ENCODE measurements around the gene SGCE. TPM values are rescaled to one million over a fixed set of nuclear protein-coding genes. Genes with fewer than 3 reads are reported as not detected.

SGCE gene
- total RNA-seq, 1 donor from 2014 or later: 58.1 TPM

DNA sequence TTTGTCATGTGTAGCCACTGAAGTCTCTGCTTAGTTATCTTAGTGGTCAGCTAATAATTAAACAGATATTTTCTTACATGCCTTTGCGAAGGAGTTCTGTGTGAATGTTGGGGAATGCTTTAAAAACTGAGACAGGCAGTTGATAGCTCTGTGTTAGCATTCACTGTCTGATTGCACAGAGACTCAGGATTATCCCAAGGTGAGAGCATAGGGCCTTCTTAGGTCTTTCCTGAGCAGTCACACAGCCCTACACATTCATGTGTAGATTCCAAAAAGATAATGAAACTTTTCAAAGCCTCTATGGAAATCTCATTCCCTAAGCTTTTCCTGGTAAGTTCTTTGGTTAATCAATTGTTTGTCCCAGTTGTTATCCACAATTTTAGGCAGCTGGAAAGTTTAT, 78.6 kb downstream of the SGCE start:
- no peak for DNase-seq (ENCODE audit: low spot score)

DNA sequence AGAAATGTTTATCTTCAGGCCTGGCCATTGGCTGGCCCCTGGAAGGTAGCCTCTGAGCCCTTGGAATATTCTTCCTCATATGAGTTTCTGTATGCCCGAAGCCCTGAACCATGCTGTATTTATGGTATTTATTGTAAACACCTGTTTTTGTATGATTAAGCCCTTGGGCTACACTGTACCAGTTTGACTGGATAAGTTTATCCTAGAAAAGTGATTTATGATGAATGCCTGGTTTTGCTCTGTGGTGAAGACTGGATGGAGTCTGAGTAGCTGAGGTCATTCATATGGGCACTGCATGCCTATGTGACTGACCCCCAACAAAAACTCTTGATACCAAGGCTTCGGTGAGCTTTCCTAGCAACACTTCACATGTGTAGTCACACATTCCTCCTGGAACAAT, 79.6 kb downstream of the SGCE start:
- DNase-seq (ENCODE audit: low spot score): no peak

DNA sequence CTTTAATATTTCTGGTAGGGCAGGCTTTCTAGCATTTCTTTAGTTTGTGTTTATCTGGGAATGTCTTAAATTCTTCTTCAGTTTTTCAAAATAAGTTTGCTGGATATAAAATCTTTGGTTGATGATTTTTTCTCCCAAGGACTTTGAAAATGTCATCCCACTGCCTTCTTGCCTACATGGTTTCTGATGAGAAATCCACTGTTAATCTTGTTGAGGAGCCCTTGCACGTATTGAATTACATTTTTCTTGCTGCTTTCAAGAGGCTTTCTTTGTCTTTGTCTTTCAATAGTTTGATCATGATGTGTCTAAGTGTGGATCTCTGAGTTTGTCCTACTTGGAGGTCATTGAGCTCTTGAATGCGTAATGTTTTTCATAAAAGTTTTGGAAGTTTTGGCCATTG, 80.3 kb downstream of the SGCE start:
- DNase-seq (ENCODE audit: low spot score): no peak

DNA sequence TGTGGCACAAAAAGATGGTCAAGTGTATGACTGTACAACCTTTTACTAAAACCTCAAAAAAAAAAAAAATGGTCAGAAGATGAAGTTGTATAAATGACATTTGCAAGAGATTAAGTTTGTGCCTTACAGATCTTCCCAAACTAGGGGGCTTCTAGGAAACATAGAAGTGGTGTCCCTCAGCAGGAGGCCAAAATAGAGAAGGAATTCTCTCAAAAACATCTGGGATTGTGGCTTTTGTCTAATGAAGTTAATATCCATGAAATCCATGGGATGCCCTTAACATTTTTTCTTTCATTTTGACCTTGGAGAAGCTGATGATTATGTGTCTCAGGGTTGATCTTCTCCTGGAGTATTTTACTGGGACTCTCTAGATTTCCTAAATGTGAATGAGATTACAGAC, 84.1 kb downstream of the SGCE start:
- no peak for DNase-seq (ENCODE audit: low spot score)

DNA sequence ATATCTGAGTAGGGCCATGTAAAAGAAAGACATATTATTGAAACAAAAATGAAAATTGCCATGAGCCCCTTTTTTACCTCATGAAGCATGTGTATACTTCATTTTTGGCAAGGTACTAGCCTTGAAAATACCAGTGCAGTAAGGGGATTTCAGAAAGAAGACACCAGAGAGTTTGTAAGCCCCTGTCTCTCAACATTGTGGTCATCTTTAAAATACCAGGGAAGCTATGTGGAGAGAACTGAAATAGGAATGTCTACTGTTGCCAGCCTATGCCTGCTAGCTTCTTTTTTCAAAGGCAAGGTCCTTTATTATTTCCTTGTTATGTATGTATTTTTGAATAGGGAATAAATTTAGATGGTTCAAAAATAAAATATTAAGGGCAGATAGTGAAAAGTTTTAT, 88.5 kb downstream of the SGCE start:
- no peak for DNase-seq (ENCODE audit: low spot score)

DNA sequence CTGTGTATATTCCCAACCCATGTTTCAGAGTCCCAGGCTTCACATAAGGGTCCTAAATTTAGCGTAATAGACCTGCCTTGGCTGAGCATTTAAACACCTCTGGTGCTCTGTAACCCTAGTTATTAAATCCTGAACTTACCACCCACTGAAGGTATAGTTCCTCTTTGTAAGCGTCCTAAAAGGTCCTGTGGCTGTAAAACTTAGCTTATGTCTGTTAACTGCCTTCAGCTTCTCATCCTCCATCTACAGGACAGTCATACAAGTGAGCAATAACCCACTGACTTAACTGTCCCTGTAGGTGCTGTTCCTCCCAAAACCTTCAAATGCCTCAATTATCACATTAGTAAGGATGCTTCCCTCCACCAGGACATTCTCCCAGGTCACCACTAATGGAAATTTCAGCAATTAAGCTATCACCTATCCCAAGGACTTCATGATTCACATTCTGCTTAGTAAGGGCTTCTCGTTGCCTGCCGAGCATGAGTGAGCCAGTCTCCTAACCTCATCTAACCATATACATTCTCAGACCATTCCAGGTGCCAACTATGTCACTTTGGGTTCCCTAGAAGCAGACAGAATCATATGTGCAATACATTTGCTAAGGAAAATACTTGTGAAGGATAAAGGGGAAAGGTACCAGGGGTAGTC, 90.6 kb downstream of the SGCE start:
- no peak for DNase-seq (ENCODE audit: low spot score)

DNA sequence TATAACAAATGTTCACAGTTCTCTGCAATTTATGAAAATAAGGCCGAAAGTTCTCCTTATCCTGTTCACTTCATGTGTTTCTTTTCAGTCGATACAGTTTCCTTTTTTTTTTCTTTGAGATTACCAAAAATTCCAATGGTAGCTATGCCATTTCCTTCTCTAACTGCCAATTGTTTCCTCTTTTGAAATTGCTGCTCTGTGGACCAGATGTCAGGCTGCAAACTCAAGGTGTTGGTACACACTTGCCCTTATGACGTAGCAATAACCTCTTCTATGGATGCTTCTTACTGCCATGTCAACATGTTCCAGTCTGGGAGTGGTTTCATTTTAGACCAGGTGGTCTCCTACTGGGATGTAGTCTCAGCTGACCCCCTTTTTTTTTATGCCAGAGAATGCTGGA, 93.4 kb downstream of the SGCE start:
- no peak for DNase-seq (ENCODE audit: low spot score)

DNA sequence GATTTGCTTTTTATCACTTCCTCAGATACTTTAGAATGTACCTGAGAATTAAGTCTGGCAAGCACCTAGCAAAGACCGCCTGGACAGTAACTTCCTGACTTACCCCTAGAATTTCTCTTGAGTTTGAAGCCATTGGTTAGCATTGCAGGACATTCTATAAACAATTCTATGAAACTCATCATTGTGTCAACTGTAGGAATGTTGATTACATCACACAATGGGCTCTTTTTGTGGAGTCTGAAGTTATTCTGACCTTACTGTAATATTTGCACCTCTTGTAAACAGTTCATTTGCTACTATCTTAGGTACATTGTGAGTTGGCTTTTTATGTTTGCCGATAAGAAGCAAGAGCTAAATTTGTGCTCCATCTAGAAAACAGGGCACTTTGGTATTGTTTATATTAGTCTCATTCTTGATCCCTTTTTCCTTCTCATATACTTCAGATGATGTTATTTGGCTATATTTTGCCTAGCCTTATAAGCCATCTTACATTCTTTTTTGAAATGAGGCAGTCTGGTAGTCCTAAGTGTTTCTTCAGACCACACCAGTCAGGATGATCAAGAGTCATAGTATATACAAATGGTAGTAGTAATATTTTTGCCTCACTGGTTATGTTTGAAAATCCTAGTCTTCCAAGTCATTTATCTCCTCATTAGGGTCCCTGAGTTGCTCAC, 94.0 kb downstream of the SGCE start:
- no peak for DNase-seq (ENCODE audit: low spot score)

DNA sequence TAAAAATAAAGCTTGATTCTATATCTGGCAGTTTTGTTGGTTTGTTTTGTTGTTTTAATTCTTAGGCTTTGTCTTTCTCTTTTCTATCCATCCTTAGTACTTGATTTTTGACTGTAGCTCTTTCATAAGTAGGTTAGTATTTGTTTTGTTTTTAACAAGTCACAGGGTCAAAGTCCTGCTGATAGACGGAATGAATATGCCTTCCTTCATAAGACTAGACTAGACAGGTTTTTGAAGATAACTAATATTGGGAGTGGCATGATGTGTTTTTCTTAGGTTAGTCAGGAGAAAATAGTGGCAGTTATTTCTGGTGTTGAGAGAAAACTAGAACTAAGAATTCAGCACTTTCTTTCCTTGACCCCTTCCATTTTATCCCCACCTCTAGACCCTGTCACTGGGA, 96.0 kb downstream of the SGCE start:
- DNase-seq (ENCODE audit: low spot score): no peak

DNA sequence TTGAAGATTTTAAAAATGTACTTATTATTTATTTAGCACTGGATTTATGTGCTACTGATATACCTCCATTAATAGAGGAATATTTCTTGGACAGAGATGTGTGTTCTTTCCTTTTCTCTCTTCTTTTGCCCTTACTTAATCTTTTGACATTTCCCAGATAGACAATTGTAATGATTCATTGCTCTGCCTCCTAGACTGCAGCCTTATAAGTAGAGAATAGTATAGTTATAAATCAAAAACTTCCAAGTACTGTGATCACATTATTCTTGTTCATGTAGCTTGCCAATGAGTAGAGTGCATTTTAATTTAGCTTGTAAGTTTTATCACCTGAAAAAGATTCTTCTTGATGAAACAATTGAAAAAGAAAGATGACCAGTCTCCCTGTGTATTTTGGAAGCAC, 98.7 kb downstream of the SGCE start:
- no peak for DNase-seq (ENCODE audit: low spot score)

DNA sequence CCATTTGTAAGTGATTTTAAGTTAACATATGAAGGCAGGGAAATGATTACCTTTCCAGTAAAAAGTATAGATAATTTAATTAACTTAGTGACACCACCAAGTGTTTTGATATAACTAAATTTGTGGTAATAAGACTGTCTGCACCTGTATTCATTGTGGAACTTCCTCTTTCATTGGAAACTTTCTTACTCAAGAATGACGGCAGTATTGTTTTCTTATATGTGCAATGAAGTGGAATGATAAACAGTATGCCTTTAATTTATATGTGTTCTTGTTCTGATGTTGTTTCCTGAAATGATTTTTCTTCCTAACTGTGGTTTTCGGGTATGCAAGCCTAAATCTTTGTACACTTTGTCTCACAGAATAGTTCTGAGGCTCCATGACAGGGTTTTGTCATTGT, 99.9 kb downstream of the SGCE start:
- no peak for DNase-seq (ENCODE audit: low spot score)

DNA sequence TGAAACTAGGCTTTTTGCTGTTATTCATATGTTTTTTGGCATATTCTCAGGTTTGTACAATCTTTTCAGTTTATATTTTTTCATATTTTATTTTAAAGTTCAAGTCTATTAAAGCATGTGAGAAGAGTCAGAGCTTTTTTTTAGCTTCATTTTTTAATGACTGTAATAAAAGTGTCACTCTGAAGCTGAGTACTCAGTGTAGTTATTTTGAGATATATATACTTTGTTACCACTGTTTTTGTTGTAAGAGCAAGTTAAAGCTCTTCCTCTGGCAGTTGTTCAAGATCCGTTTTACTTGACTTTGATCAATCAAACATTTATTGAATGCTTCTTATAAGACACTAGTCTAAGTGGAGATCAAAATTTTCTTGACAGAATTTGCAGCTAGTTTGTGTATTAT, 108.8 kb downstream of the SGCE start:
- DNase-seq (ENCODE audit: low spot score): no peak

DNA sequence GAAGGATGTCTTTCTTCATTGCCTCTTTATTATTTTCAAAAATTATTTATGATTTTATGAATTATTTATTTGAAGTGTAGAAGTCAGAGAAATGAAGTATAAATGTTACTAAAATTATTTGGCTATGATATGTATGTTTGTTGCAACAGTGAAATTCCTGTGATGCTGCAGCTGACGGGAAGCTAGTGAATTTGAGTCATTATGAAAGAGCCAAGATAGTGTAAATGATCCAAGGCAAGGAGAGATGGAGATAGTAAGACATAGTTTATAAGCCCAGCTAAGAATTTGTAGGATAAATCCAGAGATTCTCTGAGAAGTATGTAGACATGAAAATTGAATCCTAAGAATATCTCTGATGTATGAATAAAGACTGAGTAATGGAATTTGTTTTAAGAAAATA, 115.5 kb downstream of the SGCE start:
- DNase-seq (ENCODE audit: low spot score): no peak

Other genes with a start within 250 kb of the SGCE start
- gene CASD1, start 146.3 kb downstream of the SGCE start, total RNA-seq: 17.5 TPM